Subcutaneous abdominal adipose tissue (tissue), 5 donors: ENCODE data around the gene INAFM1.

Source experiments
- H3K27ac ChIP-seq: one replicate; pipeline ENCODE4 v1.7.0; 2013; ENCODE audit warnings: low read depth, mild to moderate bottlenecking, inconsistent platforms, low read length, moderate library complexity
- H3K27me3 ChIP-seq, 5 donors: one replicate each; pipeline ENCODE4 v1.7.0; 2013; ENCODE audit warnings: low read length in 5 of 5, inconsistent platforms in 1 of 5; ENCODE audit not compliant: control insufficient read depth in 5 of 5, insufficient read depth in 4 of 5
- H3K36me3 ChIP-seq, 5 donors: one replicate each; pipeline ENCODE4 v1.7.0; 2013; ENCODE audit warnings: low read length in 5 of 5; ENCODE audit not compliant: control insufficient read depth in 5 of 5, insufficient read depth in 5 of 5
- H3K4me1 ChIP-seq, 5 donors: one replicate each; pipeline ENCODE4 v1.7.0; 2013; ENCODE audit warnings: low read length in 5 of 5, mild to moderate bottlenecking in 3 of 5, moderate library complexity in 1 of 5; ENCODE audit not compliant: control insufficient read depth in 5 of 5, insufficient read depth in 5 of 5
- H3K4me3 ChIP-seq, 5 donors: one replicate each; pipeline ENCODE4 v1.7.0; 2013; ENCODE audit warnings: low read length in 5 of 5, low read depth in 1 of 5
- H3K9ac ChIP-seq, 5 donors: one replicate each; pipeline ENCODE4 v1.7.0; 2013; ENCODE audit warnings: low read length in 5 of 5, mild to moderate bottlenecking in 4 of 5, moderate library complexity in 3 of 5
- H3K9me3 ChIP-seq, 5 donors: one replicate each; pipeline ENCODE4 v1.7.0; 2013; ENCODE audit warnings: low read length in 5 of 5; ENCODE audit not compliant: control insufficient read depth in 5 of 5
- donor health status: healthy.
- donor health status: healthy.
- donor health status: healthy.
- donor health status: healthy.
- donor health status: healthy.

INAFM1 gene

GRCh38 chr19:47319923-47320871, 45.5 kb downstream of the INAFM1 start:
- no peak overlapping the region for H3K27ac ChIP-seq
- no peak overlapping the region for H3K4me3 ChIP-seq
- H3K9me3 ChIP-seq, result peaks cover 0 to under 1% (median 0%) of the 10 kb centered on the region in 5 donors
- H3K9ac ChIP-seq, result no peak overlapping the region
- H3K4me1 ChIP-seq, result peaks cover 0 to 10% (median 0%) of the 10 kb centered on the region in 5 donors
- peaks cover 0 to 12% (median 3%) of the 10 kb centered on the region in 5 donors for H3K36me3 ChIP-seq
- H3K27me3 ChIP-seq, result peaks cover 3 to 15% (median 8%) of the 10 kb centered on the region in 5 donors

- Histone ChIP-seq H3K27me3 (peaks cover 3 to 15% (median 8%) of the 10 kb centered on the region in 5 donors), H3K36me3 (peaks cover 0 to 12% (median 3%) of the 10 kb centered on the region in 5 donors), H3K27ac (no peak overlapping the region), H3K4me3 (peak overlapping the region in 1 of 5 donors; percentile 12), H3K9me3 (no peaks in the 10 kb centered on the region), H3K4me1 (peaks cover 0 to 10% (median 0%) of the 10 kb centered on the region in 5 donors), H3K9ac (no peak overlapping the region)
Measured at GRCh38 chr19:47321630-47322029, 46.9 kb downstream of the INAFM1 start.

GRCh38 chr19:47322058-47322457, 47.4 kb downstream of the INAFM1 start:
- peaks cover 0 to 12% (median 3%) of the 10 kb centered on the region in 5 donors for H3K36me3 ChIP-seq
- no peaks in the 10 kb centered on the region for H3K9me3 ChIP-seq
- no peak overlapping the region for H3K9ac ChIP-seq
- H3K4me3 ChIP-seq, result peak overlapping the region in 1 of 5 donors; percentile 37
- no peak overlapping the region for H3K27ac ChIP-seq
- peaks cover 3 to 15% (median 8%) of the 10 kb centered on the region in 5 donors for H3K27me3 ChIP-seq
- H3K4me1 ChIP-seq, result peaks cover 0 to 10% (median 0%) of the 10 kb centered on the region in 5 donors

GRCh38 chr19:47323409-47323808, 48.7 kb downstream of the INAFM1 start:
- Histone ChIP-seq H3K4me3 (peak overlapping the region in 4 of 5 donors; percentile 32 to 56 (median 44)), H3K9me3 (no peaks in the 10 kb centered on the region), H3K27ac (no peak overlapping the region), H3K27me3 (peaks cover 3 to 15% (median 8%) of the 10 kb centered on the region in 5 donors), H3K4me1 (peaks cover 0 to 9% (median 0%) of the 10 kb centered on the region in 5 donors), H3K36me3 (peaks cover 0 to 12% (median 3%) of the 10 kb centered on the region in 5 donors), H3K9ac (peak overlapping the region in 1 of 5 donors; percentile 17)

DNA sequence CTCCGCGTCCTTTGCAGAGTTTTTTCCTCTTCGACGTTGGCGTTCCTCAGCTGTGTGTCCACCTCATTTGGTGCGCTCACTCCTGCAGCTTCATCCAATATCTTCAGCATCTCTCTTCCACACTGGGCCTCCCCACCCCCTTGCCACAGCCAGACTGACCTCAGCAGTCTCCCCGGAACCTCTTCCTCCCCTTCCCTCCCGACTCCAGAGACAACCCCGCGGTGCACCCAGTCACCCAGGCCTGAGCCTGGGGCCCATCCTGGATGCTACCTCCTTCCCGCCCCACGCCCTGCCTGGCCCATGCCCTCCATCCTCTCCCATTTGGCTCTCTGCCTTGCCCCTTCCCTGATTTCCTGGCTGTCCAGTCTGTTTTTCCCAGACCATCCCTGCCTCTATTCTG, 49.2 kb downstream of the INAFM1 start:
- H3K4me3 ChIP-seq, result peak overlapping the region in 4 of 5 donors; percentile 32 to 56 (median 42)
- H3K27me3 ChIP-seq, result peaks cover 3 to 15% (median 8%) of the 10 kb centered on the region in 5 donors
- peak overlapping the region in 2 of 5 donors; percentile 25 to 49 for H3K9ac ChIP-seq
- peaks cover 0 to 8% (median 0%) of the 10 kb centered on the region in 5 donors for H3K4me1 ChIP-seq
- H3K9me3 ChIP-seq, result no peaks in the 10 kb centered on the region
- peaks cover 0 to 12% (median 3%) of the 10 kb centered on the region in 5 donors for H3K36me3 ChIP-seq
- peak overlapping the region; percentile 50 for H3K27ac ChIP-seq

GRCh38 chr19:47324502-47324901, 49.8 kb downstream of the INAFM1 start:
- Histone ChIP-seq H3K4me3 (peak overlapping the region in 3 of 5 donors; percentile 40 to 56 (median 43)), H3K27me3 (peaks cover 3 to 15% (median 12%) of the 10 kb centered on the region in 5 donors), H3K27ac (peak overlapping the region; percentile 50), H3K9me3 (no peaks in the 10 kb centered on the region), H3K36me3 (peaks cover 0 to 12% (median 3%) of the 10 kb centered on the region in 5 donors), H3K9ac (no peak overlapping the region), H3K4me1 (peaks cover 0 to 8% (median 0%) of the 10 kb centered on the region in 5 donors)
